LoVo (cell line): Measurements from ENCODE around the gene ZSCAN20.

Source experiments
- DNase-seq: peaks from one replicate; pipeline ENCODE4 v3.0.0-alpha.2; 2016; ENCODE audit warnings: low spot score

The ZSCAN20 gene

DNA sequence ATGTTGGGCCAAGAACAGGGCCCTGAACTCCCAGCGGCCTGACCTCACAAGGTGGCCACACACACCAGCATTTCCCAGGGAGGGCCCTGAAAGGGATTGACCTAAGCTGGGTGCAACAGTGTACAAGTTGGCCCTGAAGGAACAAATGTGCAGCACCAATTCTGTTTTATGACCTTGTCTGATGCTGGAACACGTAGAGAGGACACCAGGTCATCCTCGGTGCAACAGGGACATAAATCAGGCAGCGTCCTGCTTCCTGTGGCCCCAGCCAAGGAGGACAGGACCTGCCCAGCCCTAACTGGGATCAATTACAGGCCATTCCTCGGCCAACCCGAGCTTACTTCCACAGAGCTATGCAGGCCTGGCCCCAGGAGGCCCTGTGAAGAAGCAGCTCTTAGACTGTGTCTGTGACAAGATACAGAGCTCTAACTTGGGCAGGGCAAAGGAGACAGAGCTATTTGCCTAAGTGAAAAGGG lies 28.7 kb upstream of the ZSCAN20 start:
- DNase-seq, result no peak

DNA sequence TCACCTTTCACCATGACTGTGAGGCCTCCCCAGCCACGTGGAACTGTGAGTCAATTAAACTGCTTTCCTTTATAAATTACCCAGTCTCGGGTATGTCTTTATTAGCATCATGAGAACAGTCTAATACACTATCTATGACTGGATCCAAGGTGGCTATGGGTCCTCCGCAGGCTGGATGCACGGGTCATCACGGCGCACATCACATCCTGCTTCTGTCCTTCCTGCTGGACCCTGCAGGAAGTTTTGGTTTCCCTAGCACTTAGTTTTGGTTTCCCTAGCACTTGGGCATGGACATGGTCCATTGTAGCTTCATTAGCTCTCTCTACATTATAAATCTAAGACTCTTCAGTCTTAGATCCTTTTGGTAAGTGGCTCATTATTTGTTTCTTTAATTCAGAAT lies 27.3 kb upstream of the ZSCAN20 start:
- DNase-seq, result no peak

DNA sequence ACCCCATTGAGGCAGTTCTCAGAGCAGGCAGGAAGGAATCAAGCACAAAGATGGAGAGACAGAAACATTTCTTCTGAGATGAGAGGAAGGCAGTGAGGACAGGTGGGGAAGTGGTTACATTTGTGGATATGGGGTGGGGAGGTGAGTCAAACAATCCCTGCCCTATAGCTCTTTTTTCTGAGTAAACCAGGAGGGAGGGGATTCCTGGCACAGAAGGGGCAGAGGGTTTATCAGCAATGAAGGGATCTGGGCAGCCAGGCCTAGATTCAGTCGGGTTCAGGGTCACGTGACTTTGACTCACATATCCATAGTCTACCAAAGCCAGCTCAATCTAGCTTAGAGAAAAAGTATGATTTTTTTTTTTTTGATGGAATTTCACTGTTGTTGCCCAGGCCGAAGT lies 25.9 kb upstream of the ZSCAN20 start:
- no peak for DNase-seq

DNA sequence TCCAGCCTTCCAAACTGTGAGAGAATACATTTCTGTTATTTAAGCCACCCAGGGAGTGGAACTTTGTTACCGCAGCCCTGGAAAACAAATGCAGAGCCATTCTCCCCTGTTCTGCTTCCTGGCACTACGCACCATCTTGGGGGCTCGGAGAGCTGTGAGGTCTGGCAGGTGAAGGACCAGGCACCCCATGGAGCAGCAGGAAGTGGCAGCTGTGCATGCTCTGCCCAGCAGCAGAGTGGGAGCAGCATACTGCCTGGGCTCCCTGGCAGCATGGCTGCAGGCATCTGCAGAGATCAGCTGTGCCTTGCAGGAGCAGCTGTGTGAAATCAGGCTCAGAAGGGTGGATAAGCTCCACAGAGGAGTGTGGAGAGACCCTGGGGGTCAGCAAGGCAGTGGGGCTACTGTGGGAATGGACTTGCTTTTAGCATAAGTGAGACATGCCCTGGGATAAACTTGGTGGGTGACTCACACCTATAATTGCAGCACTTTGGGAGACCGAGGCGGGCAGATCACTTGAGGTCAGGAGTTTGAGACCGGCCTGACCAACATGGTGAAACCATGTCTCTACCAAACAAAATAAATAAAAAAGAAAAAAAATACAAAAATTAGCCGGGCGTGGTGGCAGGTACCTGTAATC lies 17.7 kb upstream of the ZSCAN20 start:
- DNase-seq, result no peak

DNA sequence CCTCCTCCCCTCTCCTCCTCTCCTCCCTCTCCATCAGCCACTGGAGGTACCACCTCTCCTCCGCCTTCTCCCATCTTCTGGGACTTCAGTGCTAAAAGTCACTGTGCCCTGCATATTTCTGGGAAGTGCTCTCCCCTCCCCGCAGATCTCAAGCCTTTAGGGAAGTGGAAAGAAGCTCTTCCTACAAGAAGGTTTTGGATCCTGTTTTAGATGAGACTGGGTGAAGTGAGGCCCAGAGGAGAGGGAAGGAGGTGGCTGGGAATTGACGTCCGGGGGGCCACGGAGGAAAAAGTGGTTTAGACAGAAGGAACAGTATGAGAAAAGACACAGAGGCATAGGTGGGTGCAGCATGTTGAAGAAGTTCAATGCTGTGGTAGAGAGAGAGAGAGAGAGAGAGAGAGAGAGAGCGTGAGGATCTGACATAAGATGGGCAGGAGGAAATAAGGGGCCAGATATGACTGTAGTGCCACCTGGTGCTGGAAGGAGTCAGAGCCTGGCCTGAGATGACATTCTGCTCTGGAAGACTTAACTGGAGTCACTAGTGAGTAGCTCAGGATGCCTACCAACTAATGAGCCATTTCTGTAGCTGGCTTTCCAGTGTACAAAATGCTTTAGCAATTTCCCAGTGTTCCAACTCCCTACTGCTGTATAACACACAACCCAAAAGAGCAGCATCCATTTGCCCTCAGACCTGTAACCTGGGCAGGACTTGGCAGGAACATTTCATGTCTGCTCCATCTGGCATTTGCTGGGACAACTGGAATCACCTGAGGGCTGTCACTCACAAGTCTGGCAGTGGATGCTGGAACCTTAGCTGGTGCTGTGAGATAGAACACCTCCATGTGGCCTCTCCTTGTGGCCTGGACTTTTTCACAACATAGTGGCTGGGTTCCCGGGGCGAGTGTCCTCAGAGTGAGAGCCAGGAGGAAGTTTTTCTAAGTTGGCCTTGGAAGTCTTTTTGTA lies 16.6 kb upstream of the ZSCAN20 start:
- peak; percentile 43 for DNase-seq

DNA sequence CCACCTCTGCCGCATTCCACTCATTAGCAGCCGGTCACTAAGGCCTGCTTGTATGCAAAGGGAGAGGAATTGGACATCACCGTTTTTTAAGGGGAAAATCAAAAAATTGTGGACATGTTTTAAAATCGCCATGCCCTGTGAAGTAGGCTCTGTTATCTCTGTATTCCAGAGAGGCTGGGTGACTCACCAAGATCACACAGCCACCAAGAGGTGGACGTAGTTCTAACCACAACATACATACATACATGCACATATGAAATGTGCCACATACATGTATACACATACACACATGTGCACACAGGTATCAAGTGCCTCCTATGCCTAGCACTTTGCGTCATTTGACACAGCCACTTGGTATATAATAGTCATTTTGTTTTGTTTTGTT lies 16.0 kb upstream of the ZSCAN20 start:
- no peak for DNase-seq

DNA sequence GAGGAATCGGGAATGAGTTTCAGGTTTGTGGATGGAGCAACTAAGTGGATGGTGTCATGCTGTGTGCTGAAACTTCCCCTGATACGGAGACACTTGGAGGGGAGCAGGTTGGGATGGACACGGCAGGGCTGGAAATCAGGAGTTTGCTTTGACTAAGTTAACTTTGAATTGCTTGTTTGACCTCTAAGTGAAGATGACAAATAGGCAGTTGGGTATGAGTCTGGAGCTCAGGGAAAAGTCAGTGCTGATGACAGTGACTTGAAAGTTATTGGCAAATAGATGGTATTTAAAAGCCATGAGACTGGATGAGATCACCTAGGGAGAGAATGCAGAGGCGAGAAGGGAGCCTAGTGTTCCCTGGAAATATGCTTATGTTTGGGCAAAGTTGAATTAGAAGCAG lies 12.8 kb upstream of the ZSCAN20 start:
- DNase-seq, result no peak

DNA sequence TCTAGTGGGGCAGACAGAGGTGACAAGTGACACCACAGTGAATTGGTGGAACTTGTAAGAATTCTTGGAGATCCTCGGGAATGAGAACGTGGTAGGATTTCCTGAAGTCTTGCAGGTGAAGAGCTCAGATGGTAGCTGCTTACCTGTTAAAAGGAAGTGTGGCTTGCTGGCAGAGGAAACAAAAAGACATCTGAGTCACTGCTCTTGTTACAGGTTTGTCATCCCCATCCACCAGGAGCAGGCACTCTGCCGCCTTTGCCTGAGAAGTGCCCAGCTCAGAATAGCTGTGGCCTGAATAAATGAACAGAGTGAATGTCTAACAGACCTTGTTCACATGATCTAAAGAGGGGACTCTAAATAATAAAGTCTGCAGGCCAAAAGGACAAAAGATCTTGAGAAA lies 12.3 kb upstream of the ZSCAN20 start:
- DNase-seq, result no peak

DNA sequence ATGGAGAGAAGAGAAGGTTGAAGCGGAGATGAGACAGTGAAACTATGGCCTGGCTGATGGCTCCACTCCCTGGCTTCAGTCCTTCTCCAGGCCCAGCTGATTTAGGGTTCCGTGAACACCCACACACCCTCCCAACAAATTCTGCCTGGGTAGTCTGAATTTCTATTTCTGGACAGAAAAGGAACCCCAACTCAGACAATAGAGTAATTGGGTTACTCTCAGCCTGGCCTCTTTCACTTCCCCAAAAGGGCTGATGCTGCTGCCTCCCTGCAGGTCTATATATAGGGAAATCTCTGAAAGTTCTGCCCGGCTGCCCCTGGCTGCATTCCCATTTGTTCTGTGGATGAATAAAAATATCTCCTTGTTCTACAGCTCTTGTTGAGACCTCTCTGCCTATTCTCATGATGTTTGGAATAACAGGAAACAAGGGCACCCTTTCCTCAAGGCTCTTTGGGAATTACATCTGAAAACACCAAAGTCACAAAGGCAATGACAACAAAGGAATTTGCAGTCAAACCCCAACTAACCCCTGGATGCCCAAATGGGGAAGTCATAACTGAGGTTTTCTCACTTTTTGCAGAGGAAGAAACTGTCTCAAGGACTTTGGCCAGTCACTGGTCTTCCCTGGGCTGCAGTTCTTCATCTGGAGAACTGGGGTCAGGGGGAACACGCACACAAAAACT lies 11.4 kb upstream of the ZSCAN20 start:
- DNase-seq, result no peak

DNA sequence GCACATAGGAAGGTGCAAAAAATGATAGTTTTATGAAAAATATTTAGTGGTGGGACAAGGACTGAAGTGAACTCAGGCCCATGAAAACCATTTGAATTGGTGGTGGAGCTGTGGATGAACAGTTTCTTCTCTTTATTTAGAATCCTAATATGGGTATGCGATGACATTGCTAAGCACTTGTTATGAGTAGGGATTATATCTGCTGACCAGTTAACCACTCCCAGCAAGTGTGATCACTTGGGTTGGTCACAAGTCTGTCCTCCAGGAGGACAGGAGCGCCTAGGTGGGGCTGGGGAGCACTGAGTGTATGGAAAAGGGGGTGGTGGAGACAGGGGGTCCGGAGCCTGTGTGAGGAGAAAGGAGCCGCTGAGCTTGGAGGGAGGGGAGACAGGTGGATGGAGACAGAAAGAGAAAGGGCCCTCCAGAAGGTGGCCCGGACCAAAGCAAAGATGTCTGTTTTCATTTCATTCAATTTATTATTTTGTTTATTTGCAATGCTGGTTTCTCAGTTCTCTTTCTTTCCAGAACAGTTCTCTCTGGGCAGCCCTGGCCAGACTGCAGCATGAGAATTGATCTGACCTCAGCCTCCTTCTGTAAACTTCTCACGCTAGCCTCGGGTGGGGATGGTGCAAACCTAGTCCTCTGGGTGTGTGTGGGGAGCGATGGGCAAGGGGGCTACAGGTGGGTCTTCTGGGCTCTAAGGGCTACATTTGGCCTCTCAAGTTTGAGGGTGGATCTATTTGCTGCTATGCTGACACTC lies 9.9 kb upstream of the ZSCAN20 start:
- DNase-seq, result no peak

DNA sequence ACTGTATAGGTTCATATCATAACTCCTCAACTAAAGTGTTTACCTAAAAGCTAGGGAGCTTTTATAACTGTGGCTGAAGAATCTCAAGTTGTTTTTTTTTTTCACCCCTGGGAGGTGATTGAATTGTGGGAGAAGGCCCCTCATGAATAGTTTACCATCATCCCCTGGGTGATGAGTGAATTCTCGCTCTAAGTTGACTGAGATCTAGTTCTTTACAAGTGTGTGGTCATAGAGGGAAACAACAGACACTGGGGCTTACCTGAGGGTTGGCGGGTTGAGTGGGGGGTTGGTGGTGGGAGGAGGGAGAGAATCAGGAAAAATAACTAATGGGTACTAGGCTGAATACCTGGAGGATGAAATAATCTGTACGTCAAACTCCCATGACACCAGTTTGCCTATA lies 7.9 kb upstream of the ZSCAN20 start:
- DNase-seq, result no peak

DNA sequence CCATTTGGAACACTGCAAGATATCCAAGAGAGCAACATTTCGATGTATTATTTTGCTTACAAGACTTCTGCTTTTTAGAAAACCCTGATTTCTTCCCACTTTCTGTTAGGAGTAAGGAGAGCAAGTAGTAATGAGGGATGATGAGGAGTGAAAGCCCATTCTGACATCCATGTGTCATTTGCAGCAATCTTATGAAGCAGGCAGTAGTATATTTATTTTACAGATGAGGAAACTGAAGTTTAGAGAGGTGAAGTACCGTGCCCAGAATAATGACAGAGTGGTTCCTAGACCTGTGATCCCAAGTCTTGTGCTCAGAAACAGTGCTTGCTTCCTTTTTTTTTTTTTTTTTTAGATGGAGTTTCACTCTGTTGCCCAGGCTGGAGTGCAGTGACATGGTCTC lies 7.1 kb upstream of the ZSCAN20 start:
- DNase-seq, result no peak

DNA sequence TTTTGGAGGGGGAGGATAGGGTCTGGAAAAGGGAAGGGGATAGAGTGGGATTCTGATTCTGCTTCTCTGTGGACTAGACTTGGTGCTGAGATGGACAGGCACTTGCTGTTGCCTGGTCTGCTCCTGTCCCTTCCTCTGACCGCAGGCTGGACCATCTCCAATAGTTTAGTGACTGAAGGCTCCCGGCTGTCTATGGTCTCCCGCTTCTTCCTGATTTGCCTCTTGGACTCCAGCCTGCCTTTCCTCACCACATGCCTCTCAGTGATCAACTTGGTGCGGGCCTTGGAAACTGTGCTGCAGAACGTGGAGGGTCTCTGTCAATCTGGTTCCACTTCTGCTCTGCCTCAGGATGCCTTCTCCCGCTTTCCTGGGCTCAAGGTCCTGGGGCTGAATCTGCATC lies 6.3 kb upstream of the ZSCAN20 start:
- DNase-seq, result no peak

DNA sequence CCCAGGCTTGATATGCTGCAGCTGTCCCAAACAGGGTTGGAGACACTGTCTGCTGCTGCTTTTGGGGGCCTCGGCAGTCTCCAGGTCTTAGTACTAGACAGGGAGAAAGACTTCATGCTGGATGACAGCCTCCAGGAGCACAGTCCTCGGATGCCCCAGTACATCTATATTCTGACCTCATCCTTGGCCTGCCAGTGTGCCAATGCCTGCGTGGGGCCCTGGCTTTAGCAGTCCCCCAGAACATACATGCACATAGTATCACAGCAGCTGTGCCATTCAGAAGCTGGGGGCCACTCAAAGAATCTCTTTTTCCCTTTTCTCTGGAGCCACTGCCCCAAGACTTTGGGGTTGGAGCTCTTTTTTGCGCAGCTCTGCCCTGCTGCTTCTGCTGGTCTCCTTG lies 4.4 kb upstream of the ZSCAN20 start:
- no peak for DNase-seq

DNA sequence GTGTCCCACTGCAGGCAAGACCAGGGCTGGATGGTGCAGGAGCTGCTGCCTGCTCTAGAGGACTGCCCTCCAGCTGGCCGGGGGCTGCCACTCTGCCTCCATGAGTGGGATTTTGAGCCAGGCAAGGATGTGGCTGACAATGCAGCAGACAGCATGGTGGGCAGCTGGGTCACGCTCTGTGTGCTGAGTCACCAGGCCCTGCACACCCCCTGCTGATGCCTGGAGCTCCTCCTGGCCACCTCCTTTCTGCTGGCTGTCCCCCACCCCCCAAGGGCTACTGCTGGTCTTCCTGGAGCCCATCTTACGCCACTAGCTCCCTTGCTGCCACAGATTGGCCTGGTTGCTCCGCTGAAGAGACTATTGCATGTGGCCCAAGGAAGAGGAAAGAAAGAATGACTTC lies 3.9 kb upstream of the ZSCAN20 start:
- no peak for DNase-seq

DNA sequence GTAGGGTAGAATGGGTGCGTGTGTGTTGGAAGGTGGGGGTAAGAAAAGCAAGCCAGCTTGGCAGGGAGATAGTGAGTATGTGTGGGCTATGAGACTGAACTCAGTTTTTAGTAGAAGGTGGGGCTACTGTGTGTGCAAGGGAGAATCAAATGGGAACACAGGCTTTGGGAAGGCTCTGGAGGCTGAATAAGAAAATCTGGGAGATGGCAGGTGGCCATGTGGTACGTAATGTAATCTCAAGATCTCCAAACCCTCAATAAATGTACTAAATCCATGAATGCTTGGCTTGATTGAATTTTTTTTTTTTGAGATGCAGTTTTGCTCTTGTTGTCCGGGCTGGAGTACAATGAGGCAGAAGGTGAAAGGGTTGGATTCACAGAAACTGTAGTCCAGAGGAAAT lies 3.5 kb upstream of the ZSCAN20 start:
- DNase-seq, result no peak

DNA sequence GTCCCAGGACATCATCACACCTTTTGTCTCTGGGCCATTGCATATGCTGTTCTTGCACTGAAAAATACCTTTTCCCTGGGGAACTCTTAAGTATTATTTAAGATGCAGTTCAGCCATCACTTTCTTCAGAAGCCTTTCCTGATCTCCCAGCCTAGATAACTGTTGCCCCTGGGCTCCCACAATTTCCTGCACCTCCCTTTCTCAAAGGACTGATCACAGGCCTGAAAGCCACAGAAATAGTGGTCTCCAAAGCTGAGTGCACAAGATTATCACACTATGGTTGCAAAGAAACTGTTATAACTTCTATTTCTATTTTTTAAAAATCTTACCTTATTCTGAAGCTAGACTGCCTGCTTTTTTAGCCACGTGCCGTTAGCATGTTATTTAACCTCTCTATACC lies 2.8 kb upstream of the ZSCAN20 start:
- DNase-seq, result no peak

DNA sequence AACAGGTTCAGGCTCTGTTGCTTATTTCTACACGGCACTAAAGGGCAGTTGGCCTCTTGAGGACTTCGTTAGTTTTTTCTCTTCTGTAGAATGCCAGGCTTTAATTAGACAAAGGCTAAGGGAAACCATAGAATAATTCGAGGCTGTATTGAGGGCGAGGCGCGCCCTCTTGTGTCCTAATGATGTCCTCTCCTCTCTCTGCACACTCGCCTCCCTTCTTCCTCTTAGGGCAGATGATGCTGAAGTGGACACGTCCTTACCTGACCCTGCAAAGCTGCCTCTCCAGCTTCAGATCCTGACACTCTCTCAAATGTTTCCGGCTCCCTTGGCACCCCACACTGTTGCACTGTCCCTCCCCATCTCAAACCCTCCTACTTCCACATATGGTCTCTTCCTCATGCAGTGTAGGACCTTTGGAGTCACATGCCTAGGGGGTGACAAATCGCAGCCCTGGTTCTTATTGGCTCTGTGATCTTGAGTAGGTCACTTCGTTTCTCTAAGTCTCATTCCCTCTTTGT lies 1.9 kb upstream of the ZSCAN20 start:
- peak; percentile 74 for DNase-seq

DNA sequence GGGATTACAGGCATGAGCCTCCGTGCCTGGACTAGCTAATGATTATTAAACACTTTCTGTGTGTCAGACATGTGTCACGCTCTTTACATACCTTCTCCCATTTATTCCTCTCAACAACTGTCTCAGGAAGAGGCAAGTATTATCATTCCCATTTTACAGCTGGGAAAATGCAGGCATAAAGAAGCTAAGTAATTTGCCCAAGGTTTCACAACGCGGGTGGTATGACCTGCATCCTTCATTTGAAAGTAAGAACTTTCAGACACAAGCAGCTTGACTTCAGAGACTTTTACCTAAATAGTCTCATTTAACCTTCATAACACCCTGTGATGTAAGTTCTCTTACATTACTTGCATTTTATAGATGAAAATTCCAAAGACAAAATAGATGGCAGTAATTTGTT lies 1.0 kb upstream of the ZSCAN20 start:
- DNase-seq, result no peak

DNA sequence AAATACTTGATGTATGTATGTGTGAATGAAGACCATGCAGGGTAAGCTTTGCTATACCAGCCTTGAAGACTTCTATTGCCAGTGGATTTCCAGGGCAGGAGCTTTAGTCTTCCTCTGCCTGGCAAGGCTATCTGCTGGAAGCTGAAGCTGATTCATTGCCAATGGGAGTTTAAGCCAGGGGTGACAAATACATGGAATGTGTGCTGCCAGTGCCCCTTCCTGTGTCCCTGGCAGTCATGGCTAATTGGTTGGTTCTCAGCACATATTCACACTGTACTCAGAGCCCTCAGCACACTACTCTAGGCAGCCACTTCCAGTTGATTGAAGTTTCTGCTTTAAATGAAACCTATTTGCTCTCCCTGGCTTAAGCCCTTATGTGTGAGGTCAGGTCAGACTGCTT lies 1.5 kb downstream of the ZSCAN20 start:
- no peak for DNase-seq

DNA sequence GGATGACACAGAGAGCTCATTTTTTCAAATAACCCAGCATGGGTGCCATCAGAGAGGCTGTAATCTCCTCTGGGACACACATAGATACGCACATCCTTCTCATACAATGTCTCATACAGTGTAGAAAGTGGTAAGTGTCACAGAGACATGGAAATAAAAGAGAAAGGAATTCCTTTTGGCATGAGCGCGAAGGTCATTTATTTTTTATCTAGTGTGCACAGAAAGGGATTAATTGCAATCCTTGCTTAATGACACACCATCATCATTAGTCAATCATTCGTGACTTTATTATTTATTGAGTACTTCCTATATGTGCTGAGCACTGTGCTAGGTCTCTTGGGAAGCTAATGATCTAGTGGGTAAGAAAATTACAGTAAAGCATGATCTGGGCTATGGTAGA lies 5.0 kb downstream of the ZSCAN20 start:
- DNase-seq, result no peak

DNA sequence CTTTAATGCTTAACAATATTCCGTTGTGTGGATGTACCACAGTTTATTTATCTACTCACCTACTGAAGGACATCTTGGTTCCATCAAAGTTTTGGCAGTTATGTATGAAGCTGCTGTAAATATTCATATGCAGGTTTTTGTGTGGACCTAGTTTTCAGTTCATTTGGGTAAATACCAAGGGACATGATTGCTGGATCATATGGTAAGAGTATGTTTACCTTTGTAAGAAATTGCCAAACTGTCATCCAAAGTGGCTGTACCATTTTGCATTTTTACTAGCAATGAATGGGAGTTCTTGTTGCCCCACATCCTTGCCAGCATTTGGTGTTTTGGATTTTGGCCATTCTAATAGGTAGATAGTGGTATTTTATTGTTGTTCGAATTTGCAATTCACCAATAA lies 10.0 kb downstream of the ZSCAN20 start:
- DNase-seq, result no peak
